ENCODE results near the gene AHRR.
"Not testable (repeated sequence)": the region's sequence is repeated elsewhere in the genome, so short reads cannot be mapped to it uniquely, and the experiment has no call there.

Gene AHRR

DNA sequence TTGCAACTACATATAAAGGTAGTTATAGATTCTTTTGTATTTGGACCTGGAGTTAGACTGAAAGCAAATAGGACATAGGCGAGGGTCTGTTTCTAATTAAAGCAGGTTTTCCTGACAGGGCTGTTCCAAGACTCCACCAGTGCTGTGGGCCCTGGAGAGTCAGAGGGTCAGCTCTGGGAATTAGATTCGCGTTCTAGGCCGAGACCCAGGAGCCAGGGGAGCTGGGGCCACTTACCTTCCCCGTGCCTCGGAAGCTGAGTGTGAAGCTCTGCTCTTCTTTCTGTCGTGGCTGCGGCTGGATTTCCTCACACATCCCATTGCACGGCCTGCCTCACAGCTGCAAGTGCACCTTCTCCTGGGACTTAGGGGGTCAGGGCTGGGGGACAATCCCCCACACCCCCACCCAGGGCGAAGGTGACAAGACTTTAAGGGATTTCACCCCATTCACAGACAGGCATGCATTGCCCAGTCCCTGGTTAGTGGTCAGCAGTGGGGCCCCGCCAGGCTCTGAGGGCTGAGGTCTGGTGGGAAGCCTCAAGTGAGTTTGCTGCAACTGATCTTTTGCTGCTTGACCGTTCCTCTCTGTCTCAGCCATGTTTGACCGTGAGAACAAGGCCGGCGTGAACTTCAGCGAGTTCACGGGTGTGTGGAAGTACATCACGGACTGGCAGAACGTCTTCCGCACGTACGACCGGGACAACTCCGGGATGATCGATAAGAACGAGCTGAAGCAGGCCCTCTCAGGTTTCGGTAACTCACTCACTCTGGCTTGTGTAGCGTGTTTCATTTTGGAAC is 15.3 kb upstream of the AHRR start:
- DNase-seq: no peak

DNA sequence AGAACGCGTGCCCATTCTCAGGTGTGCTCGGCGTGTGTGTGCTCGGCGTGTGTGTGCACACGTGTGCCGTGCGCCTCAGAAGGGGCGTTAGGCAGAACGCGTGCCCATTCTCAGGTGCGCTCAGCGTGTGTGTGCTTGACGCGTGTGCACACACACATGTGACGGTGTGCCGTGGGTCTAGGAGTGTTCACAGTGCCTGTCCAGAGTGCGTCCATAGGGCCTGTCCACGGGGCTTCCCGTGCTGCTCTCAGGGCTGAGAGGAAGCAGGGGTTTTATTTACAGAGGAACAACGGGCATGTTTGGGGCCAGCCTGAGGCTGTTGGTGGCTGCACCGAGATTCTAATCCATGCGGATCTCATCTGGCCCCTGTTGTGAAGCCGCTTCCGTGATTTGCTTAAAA is 14.2 kb upstream of the AHRR start:
- no peak for DNase-seq

DNA sequence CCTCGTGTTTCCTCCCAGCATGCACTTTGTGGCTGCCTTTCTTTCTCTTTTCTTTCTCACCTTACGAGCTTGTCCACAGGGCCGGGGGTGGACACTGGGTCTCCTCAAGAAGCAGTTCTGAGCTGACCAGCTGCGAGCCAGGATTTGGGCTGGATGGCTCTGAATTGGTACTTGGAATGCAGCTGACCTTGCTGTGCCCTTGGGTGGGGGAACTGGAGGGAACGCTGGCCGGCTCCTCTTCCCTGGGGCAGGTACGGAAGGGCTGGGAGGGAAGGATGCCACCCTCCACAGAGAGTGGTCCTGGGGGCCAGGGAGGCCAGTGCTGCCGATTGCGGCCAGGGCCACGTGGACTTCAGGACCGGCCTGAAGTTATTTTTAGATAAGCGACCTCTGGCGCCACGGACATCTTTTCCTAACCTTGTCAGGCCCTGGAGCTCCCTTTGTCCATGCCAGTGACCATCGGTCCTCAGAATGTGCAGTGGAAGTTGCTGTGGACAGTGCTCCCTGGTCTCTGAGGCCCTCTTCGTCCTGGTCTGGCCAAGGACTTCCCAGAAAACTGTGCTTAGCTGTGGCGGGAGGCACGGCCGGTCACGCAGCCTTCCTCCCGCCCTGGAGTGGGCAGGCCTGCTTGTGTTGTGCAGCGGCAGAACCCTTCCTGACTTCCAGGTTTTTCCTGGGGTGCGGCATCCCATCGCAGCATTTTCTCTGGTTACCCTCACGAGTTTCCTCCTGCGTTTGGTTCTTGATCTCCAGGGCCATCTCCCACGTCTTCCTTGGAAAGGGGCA is 13.5 kb upstream of the AHRR start:
- no peak for DNase-seq

DNA sequence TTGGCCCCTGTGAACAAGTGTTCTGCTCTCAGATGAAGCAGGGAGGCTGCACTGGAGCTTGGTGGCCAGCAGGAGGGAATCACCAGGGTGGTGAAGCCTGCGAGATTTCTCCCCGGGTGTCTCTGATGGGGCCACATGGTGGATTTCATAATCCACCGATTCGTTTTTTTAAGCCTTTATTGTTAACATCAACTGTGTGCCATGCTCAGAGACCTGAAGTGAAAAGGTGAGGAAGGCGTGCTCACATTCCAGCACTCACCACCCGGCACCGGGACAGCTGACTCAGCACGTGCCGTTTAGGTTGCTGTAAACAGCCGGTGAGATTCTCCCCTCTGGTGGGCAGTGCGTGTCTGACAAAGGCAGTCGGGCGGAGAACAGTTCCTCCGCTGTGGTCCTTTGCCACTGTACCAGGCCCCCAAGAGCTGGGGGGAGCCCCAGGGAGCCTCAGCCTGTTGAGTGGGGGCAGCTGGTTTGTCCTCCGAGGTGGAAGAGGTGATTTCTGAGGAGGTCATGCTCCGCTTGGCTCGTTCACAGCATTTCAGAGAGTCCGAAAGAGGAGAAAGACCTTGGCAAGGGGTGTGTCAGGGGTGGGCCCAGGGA is 12.7 kb upstream of the AHRR start:
- DNase-seq: no peak

DNA sequence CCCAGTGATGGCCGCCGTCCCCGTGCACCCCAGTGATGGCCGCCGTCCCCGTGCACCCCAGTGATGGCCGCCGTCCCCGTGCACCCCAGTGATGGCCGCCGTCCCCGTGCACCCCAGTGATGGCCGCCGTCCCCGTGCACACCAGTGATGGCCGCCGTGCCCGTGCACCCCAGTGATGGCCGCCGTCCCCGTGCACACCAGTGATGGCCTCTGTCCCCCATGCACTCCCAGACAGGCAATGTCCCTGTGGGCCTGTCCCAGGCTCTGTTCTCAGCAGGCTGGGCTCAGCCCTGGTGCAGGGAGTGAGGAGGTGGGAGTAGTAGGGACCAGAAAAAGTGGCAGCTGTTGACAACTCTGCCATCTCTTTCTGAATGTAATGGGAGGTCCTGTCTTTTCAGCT is 11.7 kb upstream of the AHRR start:
- not testable (repeated sequence) for DNase-seq

DNA sequence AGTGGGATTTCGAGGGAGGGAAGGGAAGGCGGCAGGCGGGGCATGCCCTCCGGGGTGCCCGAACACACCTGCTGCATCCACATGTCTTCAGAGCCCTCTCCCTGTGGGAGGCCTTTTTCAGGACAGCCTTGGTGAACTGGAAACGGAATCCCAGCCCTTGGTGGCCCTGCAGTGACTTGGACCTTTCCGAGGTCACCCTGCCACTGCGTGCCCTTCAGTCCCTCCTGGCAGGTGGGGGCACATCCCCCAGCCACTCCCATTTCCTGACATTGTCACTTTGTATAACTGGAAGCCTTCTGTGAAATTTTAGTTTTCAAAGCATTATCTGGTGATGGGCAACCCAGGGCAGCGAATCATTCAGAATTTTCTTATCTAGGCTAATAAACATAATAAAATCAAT is 11.0 kb upstream of the AHRR start:
- no peak for DNase-seq

DNA sequence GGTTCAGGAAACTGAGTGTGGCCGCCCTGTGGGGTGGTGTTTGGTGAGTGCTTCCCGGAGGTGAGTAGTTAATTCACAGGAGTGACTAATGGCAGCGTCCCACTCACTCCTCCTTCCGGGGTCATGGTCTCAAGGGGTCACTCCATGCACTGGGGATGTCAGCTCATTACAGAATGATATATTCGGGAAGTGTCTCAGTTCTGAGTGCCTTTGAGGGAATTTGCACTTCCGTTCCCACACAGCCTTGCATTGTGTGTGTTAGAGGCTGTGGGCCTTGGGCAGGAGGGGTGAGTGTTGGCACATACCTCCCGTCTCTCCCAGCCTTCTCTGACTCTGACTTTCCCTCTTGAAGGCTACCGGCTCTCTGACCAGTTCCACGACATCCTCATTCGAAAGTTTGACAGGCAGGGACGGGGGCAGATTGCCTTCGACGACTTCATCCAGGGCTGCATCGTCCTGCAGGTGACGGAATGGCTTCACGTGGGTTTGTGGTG is 10.5 kb upstream of the AHRR start:
- DNase-seq: no peak

DNA sequence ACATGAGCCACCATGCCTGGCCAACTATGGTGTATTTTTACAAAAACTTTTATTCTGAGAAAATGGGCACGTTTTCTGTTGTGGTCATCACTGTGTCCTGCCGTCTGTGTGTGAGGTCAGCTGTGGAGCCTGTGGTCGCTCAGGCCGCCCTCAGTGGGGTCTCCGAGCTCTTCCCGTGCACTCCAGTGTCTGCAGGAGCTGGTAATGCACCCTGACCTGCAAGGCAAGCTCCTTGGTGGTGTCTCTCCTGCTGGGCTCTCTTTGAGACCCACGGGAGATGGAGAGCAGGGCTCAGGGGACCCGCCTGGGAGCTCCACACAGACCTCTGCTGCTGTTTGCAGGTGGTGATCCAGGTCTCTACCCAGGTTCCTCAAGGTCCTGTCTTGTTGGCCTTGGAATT is 9.6 kb upstream of the AHRR start:
- DNase-seq: no peak

DNA sequence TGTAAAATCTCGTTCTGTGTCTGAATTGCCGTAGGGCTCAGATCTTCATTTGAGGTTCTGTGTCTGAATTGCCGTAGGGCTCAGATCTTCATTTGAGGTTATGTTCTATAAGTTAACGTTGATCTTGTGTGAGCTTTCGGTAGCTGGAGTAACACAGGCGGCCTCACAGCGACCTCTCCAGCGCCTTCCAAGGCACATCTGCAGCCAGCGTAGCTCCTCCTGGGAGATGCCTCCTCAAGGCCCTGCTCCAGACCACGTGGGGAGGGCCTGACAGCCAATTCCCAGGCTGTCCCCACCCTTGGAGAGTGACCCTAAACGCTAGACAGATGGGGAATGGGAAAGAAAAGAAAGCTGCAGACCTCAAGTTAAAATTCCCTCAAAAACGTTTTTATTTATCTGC is 8.7 kb upstream of the AHRR start:
- no peak for DNase-seq

DNA sequence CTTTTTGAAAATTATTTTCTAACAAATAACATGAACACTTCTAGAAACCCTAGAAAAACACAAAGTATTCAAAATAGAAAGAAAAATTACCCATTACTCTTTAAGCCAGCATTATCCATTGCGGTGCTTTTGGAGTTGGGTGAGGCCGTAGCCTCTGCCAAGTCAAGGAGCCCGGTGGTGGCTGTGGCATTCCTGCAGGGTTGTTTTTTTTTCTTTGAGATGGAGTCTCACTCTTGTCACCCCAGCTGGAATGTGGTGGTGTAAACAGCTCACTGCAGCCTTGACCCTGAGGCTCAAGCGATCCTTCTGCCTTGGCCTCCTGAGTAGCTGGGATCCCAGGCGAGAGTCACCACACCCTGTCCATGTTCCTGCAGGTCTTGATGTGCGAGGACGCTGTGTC is 8.2 kb upstream of the AHRR start:
- DNase-seq: no peak

DNA sequence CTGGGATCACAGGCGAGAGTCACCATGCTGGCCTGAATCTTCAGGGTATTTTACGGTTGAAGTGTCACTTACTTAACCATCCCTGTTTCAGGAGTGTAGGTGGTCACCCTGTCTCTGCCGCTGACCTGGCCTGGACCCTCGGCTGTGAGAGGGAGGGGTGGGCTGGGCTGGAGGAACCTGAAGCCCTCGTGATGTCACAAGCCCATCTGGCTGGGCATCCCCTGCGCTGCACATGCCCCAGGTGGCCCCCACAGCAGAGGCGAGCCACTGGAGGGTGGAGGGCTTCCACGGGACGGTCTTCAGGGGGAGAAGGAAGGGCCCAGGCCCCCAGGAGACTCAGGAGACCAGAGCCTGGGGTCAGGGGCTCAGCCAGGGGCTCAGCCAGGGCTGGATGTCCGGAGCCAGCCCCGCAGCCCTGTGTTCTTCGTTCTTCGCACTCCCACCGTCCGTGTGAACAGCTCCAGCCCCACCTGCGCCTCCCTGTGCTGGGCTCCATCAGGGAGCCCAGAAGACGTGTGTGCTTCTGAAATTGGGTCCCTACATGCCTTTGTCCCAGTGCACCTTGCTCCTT is 7.6 kb upstream of the AHRR start:
- DNase-seq: no peak

DNA sequence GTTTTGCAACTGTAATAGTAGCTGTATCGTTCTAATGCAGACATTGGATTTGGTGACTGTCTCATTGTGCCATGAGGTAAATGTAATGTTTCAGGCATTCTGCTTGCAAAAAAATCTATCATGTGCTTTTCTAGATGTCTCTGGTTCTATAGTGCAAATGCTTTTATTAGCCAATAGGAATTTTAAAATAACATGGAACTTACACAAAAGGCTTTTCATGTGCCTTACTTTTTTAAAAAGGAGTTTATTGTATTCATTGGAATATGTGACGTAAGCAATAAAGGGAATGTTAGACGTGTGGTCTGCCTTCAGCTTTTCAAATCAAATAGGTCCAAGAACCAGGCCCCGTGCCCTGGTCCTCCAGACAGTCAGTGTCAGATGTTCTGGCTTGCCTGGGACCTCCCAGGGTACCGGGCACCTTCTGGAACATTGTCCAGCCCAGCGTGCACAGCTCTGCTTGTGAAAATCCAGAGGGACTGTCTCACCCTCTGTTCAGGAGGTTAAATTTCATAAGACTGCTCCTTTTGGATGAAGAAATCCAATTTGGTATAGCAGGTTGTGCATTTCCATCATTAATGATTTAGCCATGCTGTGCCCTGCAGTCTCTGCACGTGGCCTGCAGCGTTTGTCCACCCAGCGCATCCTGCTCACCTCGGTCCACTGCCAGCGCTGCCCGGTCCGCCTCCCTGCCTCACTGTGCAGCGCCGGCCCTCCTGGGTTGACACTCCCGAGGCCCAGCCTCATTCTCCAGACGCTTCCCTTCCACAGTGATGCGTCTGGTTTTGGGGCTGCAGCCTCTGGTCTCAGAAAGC is 6.6 kb upstream of the AHRR start:
- DNase-seq: no peak

DNA sequence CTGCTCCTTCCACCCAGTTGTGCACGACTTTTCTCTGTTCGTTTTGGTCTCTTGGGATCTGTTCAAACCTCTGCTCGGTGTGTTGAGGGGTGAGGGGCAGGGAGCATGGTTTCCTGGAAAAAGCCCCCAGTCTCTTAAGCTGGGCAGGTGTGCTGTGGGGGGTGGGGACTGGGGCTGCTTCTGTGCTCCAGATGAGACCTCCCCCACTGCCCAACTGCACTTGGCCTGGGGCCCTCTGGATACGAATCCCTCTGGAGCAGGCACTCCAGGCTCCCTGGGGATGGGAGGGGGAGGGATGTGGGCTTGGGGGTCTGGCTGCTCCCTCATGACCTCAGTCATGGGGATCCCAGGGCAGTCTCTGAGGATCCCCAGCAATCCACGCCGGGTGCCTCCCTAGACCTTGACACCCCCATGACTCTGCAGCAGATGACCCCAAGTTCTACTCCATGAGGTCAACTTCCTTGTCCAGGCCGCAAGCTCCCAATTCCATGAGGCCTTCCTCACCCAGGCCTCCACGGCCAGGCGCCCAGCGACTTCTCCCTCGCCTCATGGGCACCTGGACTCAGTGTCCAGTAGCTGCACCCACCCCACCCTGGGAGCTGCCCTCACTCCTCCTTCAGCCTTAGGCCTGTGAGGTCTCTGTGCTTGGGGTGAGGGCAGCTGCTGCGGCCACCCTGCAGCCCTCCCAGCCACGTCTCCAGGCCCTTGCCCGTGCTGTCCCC is 5.9 kb upstream of the AHRR start:
- no peak for DNase-seq

DNA sequence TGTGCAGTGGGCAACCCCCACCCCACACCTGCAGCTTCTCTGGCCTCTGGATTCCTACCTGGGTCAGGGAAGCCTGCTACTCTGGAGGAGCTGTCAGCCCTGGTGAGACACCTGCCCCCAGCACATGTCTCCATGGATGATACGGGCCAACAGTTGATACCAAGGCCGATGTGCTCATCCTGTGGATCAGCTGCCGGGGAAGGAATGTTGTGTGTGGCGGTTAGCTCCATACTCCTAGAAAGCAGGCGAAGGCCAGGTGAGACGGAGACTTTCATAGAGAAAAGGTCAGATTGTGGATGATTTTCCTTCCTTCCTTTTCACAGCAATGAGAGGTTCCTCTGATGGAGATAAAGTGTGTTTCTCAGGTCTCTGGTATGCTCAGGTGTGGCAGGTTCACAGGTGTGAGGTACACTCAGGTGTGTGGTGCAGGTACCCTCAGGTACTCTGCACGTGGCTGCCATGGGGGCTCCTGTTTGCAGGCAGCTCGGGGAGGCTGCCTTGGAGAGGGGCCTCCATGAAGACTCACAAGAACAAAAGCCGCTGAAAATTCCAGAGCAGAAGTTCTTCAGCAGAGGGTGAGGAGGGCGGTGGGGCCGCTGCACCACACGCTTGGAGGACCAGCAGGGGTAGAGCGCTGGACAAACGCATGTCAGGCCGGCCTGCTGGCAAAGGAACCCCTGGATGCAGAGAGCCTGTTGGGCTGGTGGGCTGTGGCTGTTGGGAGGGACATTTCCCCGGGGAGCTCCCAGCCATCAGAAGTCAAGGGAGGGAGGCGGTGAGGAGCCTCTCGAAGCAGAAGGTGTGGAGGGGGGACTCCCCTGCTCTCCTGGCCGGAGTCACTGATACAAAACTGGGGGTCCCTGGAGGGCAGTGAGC is 5.1 kb upstream of the AHRR start:
- DNase-seq: no peak

DNA sequence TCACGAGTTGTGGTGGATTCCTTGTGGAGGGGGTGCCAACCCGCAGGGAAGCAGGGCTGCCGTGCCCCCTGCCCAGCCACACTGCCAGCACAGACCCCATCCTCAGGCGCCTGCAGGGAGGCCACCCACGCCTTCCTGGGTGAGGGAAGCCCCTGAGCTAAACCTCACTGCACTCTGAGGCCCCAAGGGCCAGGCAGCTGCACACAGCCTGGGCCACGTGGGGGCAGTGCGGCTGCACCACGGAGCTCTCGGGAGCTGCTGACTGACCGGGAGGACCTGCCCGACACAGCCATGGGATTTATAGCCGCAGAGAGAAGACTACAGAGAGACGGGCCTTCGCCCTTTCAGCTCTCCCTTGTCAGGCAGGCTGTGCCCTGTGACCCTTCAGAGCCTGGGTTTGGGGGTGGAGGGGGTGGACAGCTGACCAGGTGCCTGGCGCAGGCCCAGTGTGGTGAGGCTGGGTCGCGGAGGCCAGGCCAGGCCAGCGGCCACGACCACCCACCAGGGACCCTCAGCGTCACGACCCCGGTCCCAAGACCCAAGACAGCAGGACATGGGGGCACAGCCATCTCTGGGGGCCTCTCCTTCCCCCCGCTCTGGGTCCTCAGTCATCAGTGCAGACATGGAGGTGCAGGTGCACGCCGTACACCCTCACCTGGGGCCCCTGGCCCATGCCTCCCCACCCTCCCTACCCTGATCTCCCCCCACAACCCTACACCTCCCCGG is 4.3 kb upstream of the AHRR start:
- peak; percentile 58 to 65 for DNase-seq

DNA sequence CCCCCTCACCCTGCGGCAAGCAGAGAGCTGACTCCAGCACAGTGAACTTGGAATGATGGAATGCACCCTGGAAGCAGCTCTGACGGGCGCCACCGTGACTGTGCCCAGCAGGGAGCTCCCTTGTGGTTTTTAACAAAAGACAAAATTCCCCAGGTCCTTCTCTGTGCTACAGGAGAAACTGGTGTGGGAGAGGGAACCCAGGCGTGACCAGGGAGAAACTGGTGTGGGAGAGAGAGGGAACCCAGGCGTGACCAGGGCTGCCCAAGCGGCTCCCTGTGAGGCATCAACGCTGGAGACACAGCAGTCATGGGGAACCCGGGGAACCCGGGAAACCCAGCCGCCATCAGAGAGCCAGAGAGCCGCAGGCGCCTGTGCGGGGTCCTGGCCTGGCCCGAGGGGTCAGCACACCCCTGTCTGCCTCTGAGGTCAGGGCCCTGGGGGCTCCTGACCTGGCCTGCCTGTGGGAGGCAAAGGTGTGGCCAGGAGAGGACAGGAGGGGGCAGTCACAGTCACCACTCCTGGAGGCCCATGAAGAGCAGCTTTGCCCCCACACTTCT is 3.1 kb upstream of the AHRR start:
- no peak for DNase-seq

DNA sequence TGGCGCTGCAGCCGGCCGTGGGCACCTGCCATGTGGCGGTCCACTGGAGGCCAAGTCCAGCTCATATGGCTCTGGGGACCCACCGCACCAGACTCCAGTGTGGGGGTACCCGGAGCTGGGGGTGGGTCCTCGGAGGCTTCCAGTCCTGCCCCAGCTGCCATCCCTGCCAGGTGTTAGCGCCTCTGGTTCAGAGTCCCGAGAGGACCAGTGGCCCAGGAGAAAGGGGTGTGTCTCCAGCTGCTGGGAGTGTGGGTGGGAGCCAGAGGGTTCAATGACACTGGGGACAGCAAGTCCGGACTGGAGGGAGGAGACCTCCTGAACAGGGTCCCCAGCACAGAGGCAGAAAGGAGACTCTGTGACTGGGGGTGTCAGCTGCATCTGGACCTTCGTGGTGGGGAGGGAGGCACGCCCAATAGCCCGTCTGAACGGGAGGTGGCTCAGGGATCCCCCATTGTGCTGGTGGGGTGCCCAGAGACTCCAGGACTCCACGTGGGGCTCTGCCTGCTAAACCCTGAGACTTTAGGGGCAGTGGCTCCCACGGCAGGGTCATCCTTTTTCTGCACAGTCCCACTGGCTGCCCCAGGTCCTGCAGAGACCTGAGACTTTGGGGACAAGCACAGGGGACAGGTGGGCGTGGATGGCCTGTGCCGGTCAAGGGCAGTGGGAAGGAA is 2.4 kb upstream of the AHRR start:
- no peak for DNase-seq

DNA sequence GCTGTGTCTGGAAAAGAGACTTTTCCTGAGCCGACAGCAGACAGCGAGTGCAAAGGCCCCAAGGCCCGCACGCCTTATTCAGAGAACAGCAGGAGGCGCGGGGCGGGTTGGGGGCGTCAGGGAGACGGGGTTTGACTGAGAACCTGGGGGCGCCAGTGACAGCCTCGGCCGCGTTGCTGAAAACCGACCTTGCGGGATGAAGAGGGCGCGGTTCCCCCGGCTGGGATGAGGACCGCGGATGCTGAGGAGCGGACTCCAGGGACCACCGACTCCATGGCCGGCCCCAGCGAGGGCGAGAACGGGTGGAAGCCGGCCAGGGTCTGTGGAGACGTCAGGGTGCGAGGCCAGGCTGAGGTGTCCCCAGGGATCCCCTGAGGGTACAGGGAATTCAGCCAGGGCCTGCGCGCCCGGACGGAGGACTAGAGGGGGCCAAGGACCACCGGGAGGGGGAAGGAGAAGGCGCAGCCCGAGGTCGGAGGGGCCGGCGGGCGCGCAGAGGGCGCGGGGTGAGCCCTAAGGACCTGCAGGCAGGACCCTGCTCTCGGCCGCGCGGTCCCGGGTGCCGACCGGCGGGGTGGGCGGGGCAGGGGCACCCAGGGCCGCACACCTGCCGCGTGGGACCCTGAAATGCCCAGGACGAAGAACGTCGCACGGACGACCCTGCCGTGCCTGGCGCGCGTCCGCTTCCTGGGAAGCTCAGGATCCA is 837 bp upstream of the AHRR start:
- DNase-seq: no peak
